IPS DF 6.9 (cell line): ENCODE measurements around the gene TEX55.
"Not testable (repeated sequence)": the region's sequence is repeated elsewhere in the genome, so short reads cannot be mapped to it uniquely, and the experiment has no call there.

ENCODE experiments used
- DNase-seq: peaks from one replicate; pipeline ENCODE4 v3.0.0-alpha.2; 2013; ENCODE audit warnings: low read depth, low spot score
- H3K27ac ChIP-seq: one replicate; pipeline ENCODE4 v1.5.1; 2013; ENCODE audit warnings: low read length, control low read depth
- H3K27me3 ChIP-seq: 2 replicates; pipeline ENCODE4 v1.6.1; 2013; ENCODE audit warnings: mild to moderate bottlenecking, low read length; ENCODE audit not compliant: control insufficient read depth, insufficient read depth
- H3K36me3 ChIP-seq: 2 replicates; pipeline ENCODE4 v1.6.1; 2013; ENCODE audit warnings: low read length; ENCODE audit not compliant: control insufficient read depth, insufficient read depth
- H3K4me1 ChIP-seq: 2 replicates; pipeline ENCODE4 v1.6.1; 2013; ENCODE audit warnings: low read length; ENCODE audit not compliant: control insufficient read depth, insufficient read depth
- H3K4me3 ChIP-seq: 2 replicates; pipeline ENCODE4 v1.5.1; 2013; ENCODE audit warnings: mild to moderate bottlenecking, low read length
- H3K9me3 ChIP-seq: 2 replicates; pipeline ENCODE4 v1.6.1; 2013; ENCODE audit warnings: low read length, inconsistent platforms; ENCODE audit not compliant: control insufficient read depth, insufficient read depth
- WGBS: extraction: QIAGEN DNeasy Blood & Tissue Kit; methylation state at CpG from one replicate; pipeline ENCODE4 v1.1.7; 2013; ENCODE audit warnings: mixed read lengths, missing lambda C conversion rate; ENCODE audit not compliant: insufficient read length, insufficient coverage; 5-methylcytosine and 5-hydroxymethylcytosine counted together

TEX55 gene

DNA sequence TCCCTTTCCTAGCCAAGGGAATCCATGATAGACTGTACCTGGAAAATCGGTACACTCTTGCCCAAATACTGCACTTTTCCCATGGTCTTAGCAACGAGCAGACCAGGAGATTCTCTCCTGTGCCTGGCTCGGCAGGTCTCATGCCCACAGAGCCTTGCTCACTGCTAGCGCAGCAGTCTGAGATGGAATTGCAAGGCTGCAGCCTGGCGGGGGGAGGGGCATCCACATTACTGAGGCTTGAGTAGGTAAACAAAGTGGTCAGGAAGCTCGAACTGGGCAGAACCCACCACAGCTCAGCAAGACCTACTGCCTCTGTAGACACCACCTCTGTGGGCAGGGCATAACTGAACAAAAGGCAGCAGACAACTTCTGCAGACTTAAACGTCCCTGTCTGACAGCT, 15.7 kb upstream of the TEX55 start:
- H3K4me3 ChIP-seq, H3K4me1 ChIP-seq, H3K36me3 ChIP-seq, DNase-seq, H3K27me3 ChIP-seq, H3K27ac ChIP-seq, H3K9me3 ChIP-seq: not testable (repeated sequence)
- WGBS: no CpG with 5 or more reads among the region's 7 CpGs

DNA sequence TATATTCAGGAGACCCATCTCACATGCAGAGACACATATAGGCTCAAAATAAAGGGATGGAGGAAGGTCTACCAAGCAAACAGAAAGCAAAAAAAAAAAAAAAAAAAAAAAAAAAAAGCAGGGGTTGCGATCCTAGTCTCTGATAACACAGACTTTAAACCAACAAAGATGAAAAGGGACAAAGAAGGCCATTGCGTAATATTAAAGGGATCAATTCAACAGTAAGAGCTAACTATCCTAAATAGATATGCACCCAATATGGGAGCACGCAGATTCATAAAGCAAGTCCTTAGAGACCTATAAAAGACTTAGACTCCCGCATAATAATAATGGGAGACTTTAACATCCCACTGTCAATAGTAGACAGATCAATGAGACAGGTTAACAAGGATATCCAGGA, 13.7 kb upstream of the TEX55 start:
- no CpG with 5 or more reads among the region's 4 CpGs for WGBS

DNA sequence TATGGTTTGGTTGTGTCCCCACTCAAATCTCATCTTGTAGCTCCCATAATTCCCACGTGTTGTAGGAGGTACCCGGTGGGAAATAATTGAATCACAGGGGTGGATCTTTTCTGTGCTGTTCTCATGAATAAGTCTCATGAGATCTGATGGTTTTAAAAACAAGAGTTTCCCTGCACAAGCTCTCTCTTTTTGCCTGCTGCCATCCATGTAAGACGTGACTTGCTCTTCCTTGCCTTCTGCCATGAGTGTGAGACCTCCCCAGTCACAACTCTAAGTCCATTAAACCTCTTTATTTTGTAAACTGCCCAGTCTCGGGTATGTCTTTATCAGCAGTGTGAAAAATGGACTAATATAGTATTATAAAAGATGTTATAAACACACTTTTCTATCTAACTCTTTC, 6.6 kb upstream of the TEX55 start:
- H3K27ac ChIP-seq, H3K36me3 ChIP-seq, H3K4me1 ChIP-seq, DNase-seq, H3K4me3 ChIP-seq, H3K27me3 ChIP-seq, H3K9me3 ChIP-seq: not testable (repeated sequence)
- WGBS: no CpG with 5 or more reads among the region's 4 CpGs

More for the DNA sequence above, 13.7 kb upstream of the TEX55 start:
- H3K27ac ChIP-seq, DNase-seq, H3K4me3 ChIP-seq, H3K36me3 ChIP-seq, H3K9me3 ChIP-seq, H3K4me1 ChIP-seq, H3K27me3 ChIP-seq: not testable (repeated sequence)

DNA sequence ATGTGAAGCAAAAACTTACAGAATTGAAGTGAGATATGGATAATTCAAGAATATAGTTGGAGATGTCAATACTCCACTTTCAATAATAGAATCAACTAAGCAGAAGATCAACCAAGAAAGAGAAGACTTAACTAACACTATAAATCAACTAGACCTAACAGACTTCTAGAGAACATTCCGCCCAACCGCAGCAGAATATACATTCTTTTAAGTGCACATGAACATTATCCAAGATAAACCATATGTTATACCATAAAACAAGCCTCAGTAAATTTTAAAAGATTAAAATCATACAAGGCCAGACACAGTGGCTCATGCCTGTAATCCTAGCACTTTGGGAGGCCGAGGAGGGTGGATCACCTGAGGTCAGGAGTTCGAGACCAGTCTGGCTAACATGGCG, 5.5 kb upstream of the TEX55 start:
- H3K9me3 ChIP-seq: no peaks in the 10 kb centered on the region
- WGBS: no CpG with 5 or more reads among the region's 5 CpGs
- H3K27me3 ChIP-seq: no peaks in the 10 kb centered on the region
- no peak overlapping the region for H3K4me3 ChIP-seq
- H3K27ac ChIP-seq: no peak overlapping the region
- DNase-seq: no peak
- H3K4me1 ChIP-seq: no peaks in the 10 kb centered on the region
- no peaks in the 10 kb centered on the region for H3K36me3 ChIP-seq

DNA sequence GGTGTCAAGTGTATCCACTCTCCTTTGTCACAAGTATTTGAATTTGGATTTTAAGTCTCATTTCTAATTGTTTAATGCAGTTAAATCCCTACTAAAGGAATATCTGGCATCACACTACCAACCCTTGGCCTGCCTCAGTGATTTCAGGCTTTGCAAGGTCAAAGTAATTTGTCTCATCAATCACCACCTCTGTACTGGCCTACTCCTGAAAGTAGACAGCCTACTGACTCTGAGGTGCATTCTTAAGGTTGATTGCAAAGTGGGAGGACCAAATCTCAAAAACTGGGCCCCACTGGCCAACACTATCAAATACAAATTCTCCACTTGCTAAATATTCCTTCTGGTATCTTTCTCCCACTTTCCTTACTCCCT, 851 bp upstream of the TEX55 start:
- Histone ChIP-seq H3K4me3 (no peak overlapping the region), H3K9me3 (no peaks in the 10 kb centered on the region), H3K4me1 (no peaks in the 10 kb centered on the region), H3K27ac (no peak overlapping the region), H3K36me3 (no peaks in the 10 kb centered on the region), H3K27me3 (no peaks in the 10 kb centered on the region)
- no peak for DNase-seq

DNA sequence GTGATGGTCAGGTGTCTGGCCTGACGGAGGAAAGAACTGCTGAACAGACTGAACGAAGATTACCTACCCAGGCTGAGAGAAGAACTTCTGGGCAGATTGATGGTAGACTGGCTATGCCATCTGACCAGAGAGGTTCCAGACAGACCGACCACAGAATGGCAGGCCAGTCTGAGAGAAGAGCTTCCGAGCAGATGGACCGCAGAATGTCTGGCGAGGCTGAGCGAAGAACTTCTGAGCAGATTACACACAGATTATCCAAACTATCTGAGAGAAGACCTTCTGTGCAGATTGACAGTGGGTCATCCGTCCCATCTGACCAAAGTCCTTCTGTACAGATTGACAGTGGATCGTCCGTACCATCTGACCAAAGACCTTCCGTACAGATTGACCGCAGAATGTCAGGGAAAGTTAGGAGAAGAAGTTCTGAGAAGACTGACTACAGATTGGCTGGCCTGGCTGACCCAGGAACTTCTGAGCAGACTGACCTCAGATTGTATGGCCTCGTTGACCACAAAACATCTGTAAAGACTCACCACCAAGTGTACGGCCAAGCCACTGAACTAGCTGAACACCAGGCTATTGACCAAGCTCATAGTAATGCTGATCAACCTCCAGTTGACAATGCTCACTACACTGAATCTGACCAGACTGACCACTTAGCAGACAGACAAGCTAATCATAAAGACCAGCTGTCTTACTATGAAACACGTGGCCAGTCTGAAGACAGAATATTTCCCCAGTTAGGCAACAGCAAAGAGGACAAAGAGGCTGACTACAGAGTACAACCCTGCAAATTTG, 812 bp downstream of the TEX55 start:
- no peaks in the 10 kb centered on the region for H3K4me1 ChIP-seq
- no peak overlapping the region for H3K4me3 ChIP-seq
- no peak for DNase-seq
- H3K27me3 ChIP-seq: no peaks in the 10 kb centered on the region
- H3K9me3 ChIP-seq: no peaks in the 10 kb centered on the region
- no peak overlapping the region for H3K27ac ChIP-seq
- no peaks in the 10 kb centered on the region for H3K36me3 ChIP-seq
- WGBS: no CpG with 5 or more reads among the region's 15 CpGs

DNA sequence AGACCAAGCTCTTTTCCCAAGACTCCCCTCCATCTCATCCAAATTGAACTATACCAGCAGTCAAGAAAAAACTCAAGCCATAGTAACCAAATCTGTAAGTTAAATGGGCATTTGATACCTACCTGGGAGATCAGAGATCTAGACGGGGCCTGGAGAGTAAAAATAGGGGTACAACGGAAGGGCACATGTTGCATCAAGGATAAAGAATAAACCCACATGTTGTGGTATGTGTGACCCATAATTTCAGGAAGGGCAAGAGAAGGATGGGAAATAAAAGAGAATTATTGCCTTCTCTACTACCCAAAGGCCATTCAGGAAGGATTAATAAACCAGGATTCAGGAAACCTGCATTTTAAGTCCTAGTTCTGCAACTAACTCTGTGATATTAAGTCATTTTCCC, 1.5 kb downstream of the TEX55 start:
- WGBS: no CpG with 5 or more reads among the region's 2 CpGs
- no peaks in the 10 kb centered on the region for H3K4me1 ChIP-seq

DNA sequence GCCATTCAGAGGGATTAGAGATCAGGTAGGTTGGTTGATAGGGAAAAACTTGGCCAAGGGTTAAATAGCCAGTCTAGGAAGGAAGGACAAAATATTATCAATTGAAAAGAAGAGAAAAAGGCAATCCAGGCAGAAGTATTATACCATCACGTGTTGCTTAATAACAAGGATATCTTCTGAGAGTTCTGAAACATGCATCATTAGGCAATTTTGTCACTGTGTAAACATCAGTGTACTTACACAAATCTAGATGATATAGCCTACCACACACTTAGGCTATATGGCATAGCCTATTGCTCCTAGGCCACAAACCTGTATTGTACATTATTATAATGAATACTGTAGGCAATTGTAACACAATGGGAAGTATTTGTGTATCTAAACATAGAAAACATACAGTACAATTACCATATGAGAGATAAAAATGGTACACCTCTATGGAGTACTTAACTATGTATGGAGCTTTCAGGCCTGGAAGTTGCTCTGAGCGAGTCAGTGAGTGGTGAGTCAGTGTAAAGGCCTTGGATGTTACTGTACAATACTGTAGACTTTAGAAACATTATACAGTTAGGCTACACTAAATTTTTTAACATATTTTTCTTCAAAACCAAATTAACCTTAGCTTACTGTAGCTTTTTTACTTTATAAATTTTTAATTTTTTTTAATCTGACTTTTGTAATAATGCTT, 2.7 kb downstream of the TEX55 start:
- no CpG with 5 or more reads among the region's 2 CpGs for WGBS

More for the DNA sequence above, 1.5 kb downstream of the TEX55 start:
- H3K27ac ChIP-seq: no peak overlapping the region
- DNase-seq: no peak
- H3K27me3 ChIP-seq: no peaks in the 10 kb centered on the region
- H3K9me3 ChIP-seq: no peaks in the 10 kb centered on the region
- no peak overlapping the region for H3K4me3 ChIP-seq
- H3K36me3 ChIP-seq: no peaks in the 10 kb centered on the region

DNA sequence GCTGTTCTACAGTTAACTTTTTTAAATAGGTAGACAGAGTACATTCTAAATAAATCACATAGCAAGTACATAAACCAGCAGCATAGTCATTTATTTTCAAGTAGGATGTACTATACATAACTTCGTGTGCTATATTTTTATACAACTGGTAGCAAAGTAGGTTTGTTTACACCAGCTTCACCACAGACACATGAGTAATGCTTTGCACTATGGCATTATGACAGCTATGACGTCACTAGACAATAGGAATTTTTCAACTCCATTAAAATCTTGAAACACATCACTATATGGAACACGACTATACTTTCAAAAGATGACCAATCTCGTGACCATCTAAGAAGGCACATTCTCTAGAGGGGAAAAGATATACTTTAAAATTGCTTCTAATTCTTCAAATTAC, 3.5 kb downstream of the TEX55 start:
- Histone ChIP-seq H3K36me3 (no peaks in the 10 kb centered on the region), H3K9me3 (no peaks in the 10 kb centered on the region), H3K4me1 (no peaks in the 10 kb centered on the region), H3K27ac (no peak overlapping the region), H3K27me3 (no peaks in the 10 kb centered on the region), H3K4me3 (no peak overlapping the region)
- no CpG with 5 or more reads among the region's 4 CpGs for WGBS
- no peak for DNase-seq

More for the DNA sequence above, 2.7 kb downstream of the TEX55 start:
- DNase-seq: no peak
- no peak overlapping the region for H3K27ac ChIP-seq
- no peaks in the 10 kb centered on the region for H3K36me3 ChIP-seq
- no peaks in the 10 kb centered on the region for H3K4me1 ChIP-seq
- H3K4me3 ChIP-seq: no peak overlapping the region
- H3K27me3 ChIP-seq: no peaks in the 10 kb centered on the region
- no peaks in the 10 kb centered on the region for H3K9me3 ChIP-seq

DNA sequence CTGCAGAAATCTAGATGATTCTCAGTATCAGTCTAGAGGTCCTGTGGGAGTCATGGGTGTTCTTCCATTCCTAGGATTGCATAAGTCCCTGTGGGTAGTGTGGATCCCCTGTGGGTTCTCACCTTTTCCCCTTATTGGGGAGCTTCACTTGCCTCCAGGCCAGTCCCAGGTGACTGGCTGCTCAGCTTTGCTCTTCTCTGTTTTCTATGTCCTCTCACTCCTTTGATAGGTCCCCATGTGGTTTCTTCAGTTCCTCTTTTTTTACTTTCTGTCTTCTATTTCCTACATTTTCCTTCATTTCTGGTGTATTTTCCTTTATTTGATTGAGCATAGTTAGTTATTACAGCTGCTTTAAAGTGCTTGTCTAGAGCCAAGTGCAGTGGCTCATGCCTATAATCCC, 10.9 kb downstream of the TEX55 start:
- Histone ChIP-seq H3K36me3 (no peaks in the 10 kb centered on the region), H3K4me1 (no peaks in the 10 kb centered on the region), H3K27me3 (no peaks in the 10 kb centered on the region), H3K9me3 (no peaks in the 10 kb centered on the region), H3K27ac (no peak overlapping the region), H3K4me3 (no peak overlapping the region)
- no peak for DNase-seq

DNA sequence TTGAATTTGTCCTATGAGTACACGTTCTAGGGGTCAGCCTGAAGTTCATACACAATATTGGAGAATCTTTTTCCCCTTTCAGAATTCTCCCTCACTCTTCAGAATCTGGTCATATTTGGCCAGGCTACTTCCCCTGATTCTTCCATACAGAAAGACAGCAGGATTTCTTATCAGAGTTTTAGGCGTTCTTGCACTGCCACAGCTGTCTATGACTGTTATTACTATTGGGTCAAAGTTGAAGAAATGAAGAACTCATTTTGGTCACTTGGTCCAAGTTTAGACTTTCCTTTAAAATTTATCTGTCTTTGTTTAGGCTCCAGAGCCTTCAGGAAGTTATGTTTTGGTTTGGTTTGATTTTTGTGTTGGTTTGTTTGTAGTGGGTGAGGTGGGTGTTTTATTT, 12.0 kb downstream of the TEX55 start:
- H3K9me3 ChIP-seq: no peaks in the 10 kb centered on the region
- H3K27ac ChIP-seq: no peak overlapping the region
- no peaks in the 10 kb centered on the region for H3K4me1 ChIP-seq
- DNase-seq: no peak
- WGBS: no CpG with 5 or more reads among the region's 2 CpGs
- H3K27me3 ChIP-seq: no peaks in the 10 kb centered on the region
- H3K4me3 ChIP-seq: no peak overlapping the region
- no peaks in the 10 kb centered on the region for H3K36me3 ChIP-seq
